ENCODE measurements around the gene KDM3A. TPM values are rescaled to one million over a fixed set of nuclear protein-coding genes. Genes with fewer than 3 reads are reported as not detected.
A peak's percentile ranks its signal among the peaks of the same experiment; 100 is the strongest.

KDM3A gene
- polyA plus RNA-seq, 1 experiment, result 33.0 TPM

DNA sequence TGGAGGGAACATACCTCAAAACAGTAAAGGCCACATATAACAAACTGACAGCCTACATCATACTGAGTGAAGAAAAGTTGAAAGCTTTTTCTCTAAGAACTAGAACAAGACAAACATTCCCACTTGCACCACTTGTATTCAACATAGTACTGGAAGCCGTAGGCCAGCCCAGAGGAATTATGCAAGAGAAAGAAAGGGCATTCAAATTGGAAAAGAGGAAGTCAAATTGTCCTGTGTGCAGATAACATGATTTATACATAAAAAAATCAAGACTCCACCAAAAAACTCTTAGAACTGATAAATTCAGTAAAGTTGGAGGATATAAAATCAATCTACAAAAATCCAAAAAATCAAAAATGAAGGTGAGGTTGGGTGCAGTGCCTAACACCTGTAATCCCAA lies 8.0 kb upstream of the KDM3A start:
- Histone ChIP-seq H3K4me3 (ENCODE audit: low read depth, low read length) (no peak overlapping the region), H3K9me3 (ENCODE audit: control insufficient read depth, insufficient read depth, low read length) (no peaks in the 10 kb centered on the region), H3K27ac (ENCODE audit: low read depth, low read length) (no peak overlapping the region), H3K27me3 (ENCODE audit: control insufficient read depth, insufficient read depth, low read length) (peaks cover 7% of the 10 kb centered on the region)
- DNase-seq (ENCODE audit: low read depth, low spot score), result no peak
- TF ChIP-seq, protein P1, sequence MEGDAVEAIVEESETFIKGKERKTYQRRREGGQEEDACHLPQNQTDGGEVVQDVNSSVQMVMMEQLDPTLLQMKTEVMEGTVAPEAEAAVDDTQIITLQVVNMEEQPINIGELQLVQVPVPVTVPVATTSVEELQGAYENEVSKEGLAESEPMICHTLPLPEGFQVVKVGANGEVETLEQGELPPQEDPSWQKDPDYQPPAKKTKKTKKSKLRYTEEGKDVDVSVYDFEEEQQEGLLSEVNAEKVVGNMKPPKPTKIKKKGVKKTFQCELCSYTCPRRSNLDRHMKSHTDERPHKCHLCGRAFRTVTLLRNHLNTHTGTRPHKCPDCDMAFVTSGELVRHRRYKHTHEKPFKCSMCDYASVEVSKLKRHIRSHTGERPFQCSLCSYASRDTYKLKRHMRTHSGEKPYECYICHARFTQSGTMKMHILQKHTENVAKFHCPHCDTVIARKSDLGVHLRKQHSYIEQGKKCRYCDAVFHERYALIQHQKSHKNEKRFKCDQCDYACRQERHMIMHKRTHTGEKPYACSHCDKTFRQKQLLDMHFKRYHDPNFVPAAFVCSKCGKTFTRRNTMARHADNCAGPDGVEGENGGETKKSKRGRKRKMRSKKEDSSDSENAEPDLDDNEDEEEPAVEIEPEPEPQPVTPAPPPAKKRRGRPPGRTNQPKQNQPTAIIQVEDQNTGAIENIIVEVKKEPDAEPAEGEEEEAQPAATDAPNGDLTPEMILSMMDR (IDR thresholded peaks at IDR 0.05; ENCODE audit: low read depth, low read length), result no peak
- CTCF ChIA-PET, result no interaction called here
- POLR2A ChIA-PET, result no interaction called here

DNA sequence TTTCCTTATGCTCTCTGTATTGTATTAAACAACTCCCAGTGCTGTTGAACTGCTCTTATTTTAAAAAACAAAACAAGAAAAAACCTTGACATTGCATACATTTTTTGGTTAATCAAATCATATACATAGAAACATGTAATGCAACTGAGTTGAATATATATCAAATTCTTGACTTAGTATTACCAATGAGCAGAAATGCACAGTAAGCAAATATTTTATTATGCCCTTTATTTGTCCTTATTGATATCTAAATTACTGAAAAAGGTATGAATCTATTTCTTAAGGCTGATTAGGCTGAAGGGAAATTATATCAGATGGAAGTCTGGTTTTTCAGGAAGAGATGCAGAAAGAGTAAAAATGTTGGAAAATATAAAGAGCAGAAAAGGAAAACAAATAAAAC lies 6.9 kb upstream of the KDM3A start:
- CTCF ChIA-PET, result no interaction called here
- POLR2A ChIA-PET, result no interaction called here
- TF ChIP-seq, protein P1 (IDR thresholded peaks at IDR 0.05; ENCODE audit: low read depth, low read length), result no peak
- DNase-seq (ENCODE audit: low read depth, low spot score), result no peak
- H3K4me3 ChIP-seq (ENCODE audit: low read depth, low read length), result no peak overlapping the region
- no peak overlapping the region for H3K27ac ChIP-seq (ENCODE audit: low read depth, low read length)
- no peaks in the 10 kb centered on the region for H3K9me3 ChIP-seq (ENCODE audit: control insufficient read depth, insufficient read depth, low read length)
- H3K27me3 ChIP-seq (ENCODE audit: control insufficient read depth, insufficient read depth, low read length), result peaks cover 3% of the 10 kb centered on the region

DNA sequence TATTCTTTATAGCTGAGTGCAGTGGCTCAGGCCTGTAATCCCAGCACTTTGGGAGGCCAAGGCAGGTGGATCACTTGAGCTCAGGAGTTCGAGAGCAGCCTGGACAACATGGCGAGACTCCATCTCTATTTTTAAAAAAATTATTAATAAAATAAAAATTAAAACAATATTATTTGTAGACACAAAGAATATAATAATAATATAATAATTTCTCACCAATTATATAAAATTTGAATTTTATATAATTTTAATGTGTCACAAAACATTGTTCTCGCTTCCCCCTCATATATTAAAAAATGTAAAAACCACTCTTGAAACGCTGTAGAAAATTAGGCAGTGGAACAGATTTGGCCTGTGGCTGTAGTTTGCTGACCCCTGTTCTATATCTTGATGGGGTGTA lies 5.6 kb upstream of the KDM3A start:
- TF ChIP-seq, protein P1 (IDR thresholded peaks at IDR 0.05; ENCODE audit: low read depth, low read length), result no peak
- CTCF ChIA-PET, result no interaction called here

DNA sequence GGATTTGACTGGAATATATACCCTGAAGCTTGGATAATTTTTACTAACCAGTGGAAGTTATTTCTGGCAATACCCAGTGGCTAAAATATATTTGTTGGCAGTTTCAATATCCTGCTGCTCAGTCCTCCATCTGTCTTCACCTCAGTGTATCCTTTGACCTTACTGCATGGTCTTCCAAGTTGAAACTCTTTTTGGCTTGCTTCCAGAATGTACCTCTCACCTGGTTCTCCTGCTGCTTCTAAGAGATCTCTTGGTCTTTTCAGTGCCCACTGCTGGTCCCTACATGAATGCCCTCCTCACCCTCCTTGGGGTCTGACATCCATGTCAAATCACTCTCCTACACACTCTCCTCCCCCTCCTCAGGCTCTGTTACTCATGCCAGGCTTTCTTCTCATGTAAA lies 4.8 kb upstream of the KDM3A start:
- Histone ChIP-seq H3K4me3 (ENCODE audit: low read depth, low read length) (no peak overlapping the region), H3K27ac (ENCODE audit: low read depth, low read length) (no peak overlapping the region), H3K9me3 (ENCODE audit: control insufficient read depth, insufficient read depth, low read length) (no peaks in the 10 kb centered on the region), H3K27me3 (ENCODE audit: control insufficient read depth, insufficient read depth, low read length) (peaks cover 3% of the 10 kb centered on the region)
- DNase-seq (ENCODE audit: low read depth, low spot score), result no peak
- POLR2A ChIA-PET, result no interaction called here
- TF ChIP-seq, protein P1 (IDR thresholded peaks at IDR 0.05; ENCODE audit: low read depth, low read length), result no peak
- CTCF ChIA-PET, result no interaction called here

More for the DNA sequence above, 5.6 kb upstream of the KDM3A start:
- Histone ChIP-seq H3K27me3 (ENCODE audit: control insufficient read depth, insufficient read depth, low read length) (peaks cover 3% of the 10 kb centered on the region), H3K9me3 (ENCODE audit: control insufficient read depth, insufficient read depth, low read length) (no peaks in the 10 kb centered on the region), H3K27ac (ENCODE audit: low read depth, low read length) (no peak overlapping the region), H3K4me3 (ENCODE audit: low read depth, low read length) (no peak overlapping the region)
- POLR2A ChIA-PET, result no interaction called here
- no peak for DNase-seq (ENCODE audit: low read depth, low spot score)

DNA sequence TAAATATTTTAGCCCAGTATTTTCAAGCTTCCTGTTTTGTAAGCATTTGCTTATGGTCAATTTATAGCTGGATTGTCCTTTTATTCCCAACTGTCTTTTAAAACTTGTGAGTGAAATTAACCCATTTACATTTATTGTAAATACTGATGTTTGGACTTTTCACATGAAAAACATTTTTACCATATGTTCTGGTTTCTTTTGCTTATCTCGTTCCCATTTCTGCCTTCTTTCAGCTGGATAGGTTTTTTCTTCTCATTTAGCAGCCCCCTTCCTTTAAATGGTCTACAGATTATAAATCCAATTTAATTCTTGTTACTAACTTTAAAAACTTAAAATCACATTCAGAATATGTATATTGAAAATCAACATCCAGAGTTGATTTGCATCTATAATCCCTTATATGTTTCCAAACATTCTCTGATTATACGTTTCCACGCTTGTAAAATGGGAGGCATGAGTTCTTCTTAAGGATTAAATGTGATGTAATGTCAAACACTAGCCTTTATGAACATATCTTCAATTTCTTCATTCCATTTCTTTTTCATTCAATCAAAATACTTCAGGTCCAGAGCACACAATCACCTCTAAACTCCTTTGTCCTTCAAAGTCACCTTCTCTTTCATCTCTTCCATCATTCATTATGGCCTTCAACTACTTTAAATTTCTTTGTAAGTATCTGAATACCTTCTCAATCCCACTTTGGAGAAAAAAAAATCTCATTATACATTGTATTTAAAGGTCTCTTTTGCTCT lies 1.1 kb upstream of the KDM3A start:
- TF ChIP-seq, protein P1 (IDR thresholded peaks at IDR 0.05; ENCODE audit: low read depth, low read length), result no peak

More for the DNA sequence above, 1.1 kb upstream of the KDM3A start:
- Histone ChIP-seq H3K4me3 (ENCODE audit: low read depth, low read length) (no peak overlapping the region), H3K27ac (ENCODE audit: low read depth, low read length) (peak overlapping the region; percentile 100), H3K27me3 (ENCODE audit: control insufficient read depth, insufficient read depth, low read length) (no peaks in the 10 kb centered on the region), H3K9me3 (ENCODE audit: control insufficient read depth, insufficient read depth, low read length) (peaks cover 3% of the 10 kb centered on the region; the same call in 1 of the 2 replicates)
- ChIA-PET POLR2A (interaction anchor here (1.1 to 2.2 kb wide), 6 partner anchors 14 to 122 kb away, joined by 3 to 11 read pairs (median 5); no protein-coding TSS in a partner anchor), CTCF (interaction anchor here (1.0 to 1.4 kb wide), 2 partner anchors 219 to 324 kb away, joined by 3 to 9 read pairs; no protein-coding TSS in a partner anchor)
- no peak for DNase-seq (ENCODE audit: low read depth, low spot score)

All from AG04450 (cell line).